Esophagus muscularis mucosa (tissue), 4 donors: ENCODE measurements around the gene HAS3. TPM values are rescaled to one million over a fixed set of nuclear protein-coding genes. Genes with fewer than 3 reads are reported as not detected.

Experiments used
- DNase-seq: peaks from one replicate; pipeline ENCODE4 v3.0.0-alpha.2; 2017; ENCODE audit errors: extremely low spot score
- H3K27ac ChIP-seq, 4 donors: fragments of 200-600 bp; sonication (generic); replicated peaks in 1 of 4; 1 replicate in 3 of 4; 2 replicates in 1 of 4; pipeline ENCODE4 v1.5.1; 2016 to 2019; ENCODE audit warnings: mild to moderate bottlenecking in 1 of 4
- H3K27me3 ChIP-seq, 4 donors: fragments of 200-600 bp; sonication (generic); one replicate each; pipeline versions ENCODE4 v1.5.1 to v1.6.0; 2016 to 2019
- H3K36me3 ChIP-seq, 4 donors: fragments of 200-600 bp; sonication (generic); one replicate each; pipeline ENCODE4 v1.5.1; 2016 to 2019
- H3K4me1 ChIP-seq, 4 donors: fragments of 200-600 bp; sonication (generic); one replicate each; pipeline ENCODE4 v1.5.1; 2016 to 2019
- H3K4me3 ChIP-seq, 4 donors: fragments of 200-600 bp; sonication (generic); 1 replicate in 2 of 4; 2 replicates in 2 of 4; pipeline ENCODE4 v1.5.1; 2016 to 2019; ENCODE audit warnings: mild to moderate bottlenecking in 4 of 4, moderate library complexity in 1 of 4
- H3K9me3 ChIP-seq, 4 donors: fragments of 200-600 bp; sonication (generic); 1 replicate in 3 of 4; 2 replicates in 1 of 4; pipeline ENCODE4 v1.5.1; 2016 to 2019
- CTCF ChIP-seq, 3 experiments: fragments of 200-600 bp in 2 of 3; fragments of 450-650 bp in 1 of 3; sonication (generic) in 2 of 3; IDR thresholded peaks; one replicate each; pipeline ENCODE4 v1.5.1; 2017 to 2019; ENCODE audit warnings: antibody characterized with exemption in 3 of 3, mild to moderate bottlenecking in 2 of 3, moderate library complexity in 1 of 3
- EP300 ChIP-seq: sonication (generic); formaldehyde crosslinking; IDR thresholded peaks from one replicate; pipeline ENCODE4 v1.6.1; 2017; ENCODE audit warnings: antibody characterized with exemption
- POLR2A ChIP-seq: fragments of 450-650 bp; IDR thresholded peaks from one replicate; pipeline ENCODE4 v1.6.1; 2017; ENCODE audit warnings: antibody characterized with exemption, moderate library complexity, mild to moderate bottlenecking, low read depth
- POLR2AphosphoS5 ChIP-seq, 2 donors: sonication (generic); formaldehyde crosslinking; IDR thresholded peaks; one replicate each; pipeline ENCODE4 v1.6.1; 2017; ENCODE audit warnings: antibody characterized with exemption in 2 of 2
- WGBS: methylation state at CpG from one replicate; pipeline ENCODE4 v1.1.5; 2018; 5-methylcytosine and 5-hydroxymethylcytosine counted together
- intact Hi-C: fragments of 100-400 bp; cut with DNase I; formaldehyde crosslinking; loops from one replicate; pipeline ENCODE4 v1.15.1; 2023
- total RNA-seq, 4 donors: library from RNA; depleted of rRNA; stranded (reverse); fragments of >200 nt; gene quantifications; one replicate each; pipeline versions ENCODE4 v1.1.0 to v1.2.1, GENCODE V29; 2016

The HAS3 gene
- total RNA-seq, 4 donors from 2014 or later: 0.13 to 1.3 (median 0.49) TPM

DNA sequence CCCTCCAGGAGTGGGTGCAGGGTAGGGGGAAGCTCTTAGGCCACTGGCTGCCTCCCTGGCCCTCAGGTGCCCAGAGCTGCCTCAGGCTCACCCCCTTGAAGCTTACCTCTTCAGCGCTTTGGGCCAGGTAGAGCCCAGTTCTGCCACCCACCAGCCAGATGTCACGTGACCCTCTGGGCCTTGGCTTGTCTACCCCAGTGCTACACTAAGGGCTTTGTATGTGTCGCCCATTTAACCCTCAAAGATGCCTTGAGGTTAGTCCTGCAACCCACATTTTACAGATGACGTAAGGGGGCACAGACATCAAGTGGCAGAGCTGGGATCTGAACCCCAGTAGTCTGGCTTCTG lies 3.4 kb downstream of the HAS3 start:
- TF ChIP-seq CTCF (IDR thresholded peaks at IDR 0.05) (no peak), EP300 (no peak), POLR2AphosphoS5 (IDR thresholded peaks at IDR 0.05) (no peak), POLR2A (no peak)
- Histone ChIP-seq H3K27ac (no peak overlapping the region), H3K9me3 (no peaks in the 10 kb centered on the region), H3K4me1 (peaks cover 34 to 44% (median 39%) of the 10 kb centered on the region in 4 donors), H3K27me3 (peaks cover 0 to 35% (median 0%) of the 10 kb centered on the region in 4 donors), H3K36me3 (peaks cover 0 to 36% (median 18%) of the 10 kb centered on the region in 4 donors), H3K4me3 (no peak overlapping the region)
- intact Hi-C loops: no loop called here
- DNase-seq: no peak
- 90% methylated on average over 2 of the region's 4 CpGs for WGBS

GRCh38 chr16:69109486-69110270 lies 4.2 kb downstream of the HAS3 start:
- Histone ChIP-seq H3K27ac (no peak overlapping the region), H3K36me3 (peaks cover 0 to 44% (median 25%) of the 10 kb centered on the region in 4 donors), H3K4me3 (no peak overlapping the region), H3K9me3 (no peaks in the 10 kb centered on the region), H3K4me1 (peaks cover 34 to 44% (median 39%) of the 10 kb centered on the region in 4 donors), H3K27me3 (peaks cover 0 to 35% (median 0%) of the 10 kb centered on the region in 4 donors)
- TF ChIP-seq POLR2AphosphoS5 (IDR thresholded peaks at IDR 0.05) (no peak), CTCF (IDR thresholded peaks at IDR 0.05) (no peak), EP300 (no peak), POLR2A (no peak)
- WGBS: 95% methylated on average over 40 of the region's 48 CpGs
- intact Hi-C loops: no loop called here
- DNase-seq: no peak

DNA sequence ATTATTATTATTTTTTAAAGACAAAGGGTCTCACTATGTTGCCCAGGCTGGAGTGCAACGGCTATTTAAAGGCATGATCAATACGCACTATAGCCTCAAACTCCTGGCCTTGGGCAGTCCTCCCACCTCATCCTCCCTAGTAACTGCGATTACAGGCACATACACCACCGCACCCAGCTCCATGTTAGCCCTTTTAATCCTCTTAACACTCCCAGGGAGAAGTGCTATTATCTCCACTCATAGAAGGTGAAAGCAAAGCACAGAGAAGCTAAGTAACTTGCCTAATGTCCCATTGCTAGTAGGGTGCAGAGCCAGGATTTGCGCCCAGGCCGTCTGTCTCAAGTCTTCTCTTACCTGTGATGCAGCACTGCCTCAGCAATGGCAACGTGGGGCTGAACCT lies 5.0 kb downstream of the HAS3 start:
- Histone ChIP-seq H3K27me3 (peaks cover 0 to 35% (median 0%) of the 10 kb centered on the region in 4 donors), H3K36me3 (peaks cover 0 to 51% (median 32%) of the 10 kb centered on the region in 4 donors), H3K9me3 (no peaks in the 10 kb centered on the region), H3K4me1 (peaks cover 30 to 40% (median 35%) of the 10 kb centered on the region in 4 donors), H3K4me3 (no peak overlapping the region), H3K27ac (no peak overlapping the region)
- DNase-seq: no peak
- TF ChIP-seq POLR2AphosphoS5 (IDR thresholded peaks at IDR 0.05): no peak
- TF ChIP-seq CTCF (IDR thresholded peaks at IDR 0.05): no peak
- no peak for TF ChIP-seq EP300
- TF ChIP-seq POLR2A: no peak
- WGBS: 96% methylated on average over 7 of the region's 7 CpGs
- intact Hi-C loops: no loop called here

- no peak overlapping the region for H3K4me3 ChIP-seq
- WGBS: 89% methylated on average over 6 of the region's 6 CpGs
- TF ChIP-seq POLR2A (no peak), POLR2AphosphoS5 (IDR thresholded peaks at IDR 0.05) (no peak), CTCF (IDR thresholded peaks at IDR 0.05) (no peak), EP300 (no peak)
- no peak for DNase-seq
- no peak overlapping the region for H3K27ac ChIP-seq
- peaks cover 24 to 34% (median 30%) of the 10 kb centered on the region in 4 donors for H3K4me1 ChIP-seq
- H3K9me3 ChIP-seq: no peaks in the 10 kb centered on the region
- H3K27me3 ChIP-seq: peaks cover 0 to 34% (median 0%) of the 10 kb centered on the region in 4 donors
- peaks cover 0 to 60% (median 35%) of the 10 kb centered on the region in 4 donors for H3K36me3 ChIP-seq
- intact Hi-C loops: no loop called here
These were observed 5.9 kb downstream of the HAS3 start for GRCh38 chr16:69111216-69111875.
